ENCODE measurements around the gene EPS8.

GRCh38 chr12:15636060-15636890 is 152.9 kb downstream of the EPS8 start:
- TF ChIP-seq CTCF (IDR thresholded peaks at IDR 0.05; ENCODE audit: borderline replicate concordance, extremely low read depth, low read length, poor library complexity, severe bottlenecking) (no peak), EZH2 (IDR thresholded peaks at IDR 0.05; ENCODE audit: borderline replicate concordance, low read depth, low read length, severe bottlenecking) (no peak)

Measured in DND-41 (cell line).